GM23338 (cell line): Measurements from ENCODE around the gene NXN. TPM values are rescaled to one million over a fixed set of nuclear protein-coding genes. Genes with fewer than 3 reads are reported as not detected.

ENCODE experiments used
- ATAC-seq: fragments of 200-7000 bp; cut with Tn5 transposase; 3 replicates; pipeline ENCODE4 v1.9.1; 2020
- DNase-seq: peaks from one replicate; pipeline ENCODE4 v3.0.0-alpha.2; 2015; ENCODE audit warnings: low spot score
- H2AFZ ChIP-seq: fragments of 200-600 bp; sonication (generic); 2 replicates; pipeline ENCODE4 v1.8.0; 2016; ENCODE audit warnings: antibody characterized with exemption, mild to moderate bottlenecking, moderate library complexity
- H3F3A ChIP-seq: fragments of 200-600 bp; sonication (generic); replicated peaks from 2 replicates; pipeline ENCODE4 v1.8.0; 2017; ENCODE audit warnings: antibody characterized with exemption, mixed run types, low read depth
- H3K27ac ChIP-seq: fragments of 200-600 bp; sonication (generic); 2 replicates; pipeline ENCODE4 v1.6.1; 2016; ENCODE audit warnings: low read depth
- H3K27me3 ChIP-seq: fragments of 200-600 bp; sonication (generic); 2 replicates; pipeline ENCODE4 v1.8.0; 2016; ENCODE audit warnings: mild to moderate bottlenecking, mixed run types, moderate library complexity; ENCODE audit not compliant: insufficient read depth
- H3K36me3 ChIP-seq: fragments of 200-600 bp; sonication (generic); 2 replicates; pipeline ENCODE4 v1.8.0; 2016; ENCODE audit warnings: mild to moderate bottlenecking; ENCODE audit not compliant: insufficient read depth
- H3K4me1 ChIP-seq: fragments of 200-600 bp; sonication (generic); 2 replicates; pipeline ENCODE4 v1.8.0; 2016; ENCODE audit warnings: mild to moderate bottlenecking, moderate library complexity; ENCODE audit not compliant: insufficient read depth
- H3K4me2 ChIP-seq: fragments of 200-600 bp; sonication (generic); 2 replicates; pipeline ENCODE4 v1.7.1; 2017; ENCODE audit warnings: mixed run types
- H3K4me3 ChIP-seq: fragments of 200-600 bp; sonication (generic); 2 replicates; pipeline ENCODE4 v1.6.1; 2016; ENCODE audit warnings: mixed run types
- H3K79me2 ChIP-seq: fragments of 200-600 bp; sonication (generic); replicated peaks from 2 replicates; pipeline ENCODE4 v1.8.0; 2017; ENCODE audit warnings: mild to moderate bottlenecking; ENCODE audit not compliant: insufficient read depth
- H3K9me2 ChIP-seq: fragments of 200-600 bp; sonication (generic); 2 replicates; pipeline ENCODE4 v1.8.0; 2017; ENCODE audit not compliant: insufficient read depth
- H4K20me1 ChIP-seq: fragments of 200-600 bp; sonication (generic); replicated peaks from 2 replicates; pipeline ENCODE4 v1.8.0; 2017; ENCODE audit warnings: mild to moderate bottlenecking; ENCODE audit not compliant: insufficient read depth
- H3K27ac Mint-ChIP-seq: 2 replicates; pipeline ENCODE4 v1.8.0; 2020; ENCODE audit warnings: inconsistent platforms, mild to moderate bottlenecking, moderate library complexity, mixed read lengths
- H3K27me3 Mint-ChIP-seq: 3 replicates; pipeline ENCODE4 v1.8.0; 2022; ENCODE audit warnings: low read depth, mild to moderate bottlenecking, moderate library complexity, mixed read lengths, inconsistent platforms; ENCODE audit not compliant: insufficient read depth, poor library complexity
- H3K36me3 Mint-ChIP-seq: 3 replicates; pipeline ENCODE4 v1.8.0; 2021; ENCODE audit warnings: low read depth, mild to moderate bottlenecking, inconsistent platforms, moderate library complexity, mixed read lengths
- H3K4me1 Mint-ChIP-seq: 3 replicates; pipeline ENCODE4 v1.8.0; 2020; ENCODE audit warnings: mild to moderate bottlenecking, inconsistent platforms, mixed read lengths
- H3K4me3 Mint-ChIP-seq: 3 replicates; pipeline ENCODE4 v1.8.0; 2021; ENCODE audit warnings: moderate library complexity, mild to moderate bottlenecking, inconsistent platforms, mixed read lengths
- H3K9me3 Mint-ChIP-seq: 3 replicates; pipeline ENCODE4 v1.8.0; 2020; ENCODE audit warnings: moderate library complexity, mild to moderate bottlenecking, inconsistent platforms, mixed read lengths
- EZH2 ChIP-seq: fragments of 200-600 bp; sonication (generic); IDR thresholded peaks from one replicate; pipeline ENCODE4 v1.8.0; 2017; ENCODE audit warnings: antibody characterized with exemption, mild to moderate bottlenecking, low read depth; ENCODE audit not compliant: unreplicated experiment
- EZH2phosphoT487 ChIP-seq: fragments of 200-600 bp; sonication (generic); IDR thresholded peaks from one replicate; pipeline ENCODE4 v1.8.1; 2018; ENCODE audit warnings: antibody characterized with exemption; ENCODE audit not compliant: unreplicated experiment
- JUNB ChIP-seq: IDR thresholded peaks from one replicate; pipeline ENCODE4 v1.6.1; 2016; ENCODE audit warnings: antibody characterized with exemption; ENCODE audit not compliant: unreplicated experiment
- POLR2AphosphoS5 ChIP-seq: IDR thresholded peaks from 2 replicates; pipeline ENCODE4 v1.6.1; 2016; ENCODE audit warnings: antibody characterized with exemption, low read depth
- STAT1 ChIP-seq: IDR thresholded peaks from one replicate; pipeline ENCODE4 v1.6.1; 2016; ENCODE audit warnings: antibody characterized with exemption; ENCODE audit not compliant: unreplicated experiment
- ZNF114 ChIP-seq: fragments of 250-450 bp; sonication (Bioruptor Pico); IDR thresholded peaks from 2 replicates; pipeline ENCODE4 v1.5.0; 2020; ENCODE audit warnings: mild to moderate bottlenecking, moderate library complexity
- ZNF331 ChIP-seq: fragments of 250-450 bp; sonication (Bioruptor Pico); IDR thresholded peaks from 2 replicates; pipeline ENCODE4 v1.5.0; 2020; ENCODE audit warnings: low read depth, mild to moderate bottlenecking, moderate library complexity
- ZNF462 ChIP-seq: fragments of 250-450 bp; sonication (Bioruptor Pico); IDR thresholded peaks from 2 replicates; pipeline ENCODE4 v1.5.0; 2020; ENCODE audit warnings: mild to moderate bottlenecking, moderate library complexity
- polyA plus RNA-seq: library from polyadenylated mRNA; unstranded; fragments of >200 nt; fragmentation: Nextera tagmentation; extraction: Ambion mirVana; gene quantifications from 2 replicates; pipeline ENCODE4 v1.2.1, GENCODE V29; 2016
- total RNA-seq: library from RNA; depleted of rRNA; stranded (reverse); fragments of >200 nt; shearing (Covaris generic); gene quantifications from 2 replicates; pipeline ENCODE4 v1.2.3, GENCODE V29; 2014
- TF ChIP-seq, protein P1 (sequence below), 2 experiments: fragments of 200-600 bp in 1 of 2; sonication (generic) in 1 of 2; conservative IDR thresholded peaks; 2 replicates each; pipeline versions ENCODE4 v1.5.1 to v1.6.1; 2016 to 2017; ENCODE audit warnings: antibody characterized with exemption in 2 of 2, low read depth in 2 of 2, mild to moderate bottlenecking in 2 of 2, moderate library complexity in 1 of 2

The NXN gene
- total and polyA plus RNA-seq, 2 experiments from 2014 or later: 31.8 to 105 TPM

- Mint-ChIP-seq H3K4me1 (no peaks in the 10 kb centered on the region), H3K36me3 (no peaks in the 10 kb centered on the region; the same call in 2 of the 3 replicates), H3K9me3 (peaks cover 14% of the 10 kb centered on the region), H3K4me3 (no peak overlapping the region), H3K27ac (no peak overlapping the region), H3K27me3 (peaks cover 9% of the 10 kb centered on the region)
- Histone ChIP-seq H2AFZ (no peak overlapping the region), H3K9me2 (no peaks in the 10 kb centered on the region), H3K4me2 (no peak overlapping the region), H3F3A (no peaks in the 10 kb centered on the region), H3K27ac (no peak overlapping the region), H3K79me2 (no peaks in the 10 kb centered on the region), H4K20me1 (no peaks in the 10 kb centered on the region), H3K27me3 (no peaks in the 10 kb centered on the region), H3K4me3 (no peak overlapping the region), H3K4me1 (no peaks in the 10 kb centered on the region), H3K36me3 (no peaks in the 10 kb centered on the region)
- no peak for TF ChIP-seq ZNF114 (CRISPR knock-in tag)
- TF ChIP-seq EZH2: no peak
- TF ChIP-seq ZNF331: no peak
- no peak for TF ChIP-seq POLR2AphosphoS5
- no peak for TF ChIP-seq EZH2phosphoT487
- TF ChIP-seq STAT1: no peak
- TF ChIP-seq, protein P1, sequence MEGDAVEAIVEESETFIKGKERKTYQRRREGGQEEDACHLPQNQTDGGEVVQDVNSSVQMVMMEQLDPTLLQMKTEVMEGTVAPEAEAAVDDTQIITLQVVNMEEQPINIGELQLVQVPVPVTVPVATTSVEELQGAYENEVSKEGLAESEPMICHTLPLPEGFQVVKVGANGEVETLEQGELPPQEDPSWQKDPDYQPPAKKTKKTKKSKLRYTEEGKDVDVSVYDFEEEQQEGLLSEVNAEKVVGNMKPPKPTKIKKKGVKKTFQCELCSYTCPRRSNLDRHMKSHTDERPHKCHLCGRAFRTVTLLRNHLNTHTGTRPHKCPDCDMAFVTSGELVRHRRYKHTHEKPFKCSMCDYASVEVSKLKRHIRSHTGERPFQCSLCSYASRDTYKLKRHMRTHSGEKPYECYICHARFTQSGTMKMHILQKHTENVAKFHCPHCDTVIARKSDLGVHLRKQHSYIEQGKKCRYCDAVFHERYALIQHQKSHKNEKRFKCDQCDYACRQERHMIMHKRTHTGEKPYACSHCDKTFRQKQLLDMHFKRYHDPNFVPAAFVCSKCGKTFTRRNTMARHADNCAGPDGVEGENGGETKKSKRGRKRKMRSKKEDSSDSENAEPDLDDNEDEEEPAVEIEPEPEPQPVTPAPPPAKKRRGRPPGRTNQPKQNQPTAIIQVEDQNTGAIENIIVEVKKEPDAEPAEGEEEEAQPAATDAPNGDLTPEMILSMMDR (conservative IDR thresholded peaks at IDR 0.05; ENCODE audit: low read depth in 2 of 2): no peak
- no peak for TF ChIP-seq ZNF462 (CRISPR knock-in tag)
- no peak for TF ChIP-seq JUNB
- ATAC-seq (no peak), DNase-seq (no peak)
These were observed 9.0 kb upstream of the NXN start for GRCh38 chr17:988561-988960.
